ENCODE measurements around the gene KRT81. TPM values are rescaled to one million over a fixed set of nuclear protein-coding genes. Genes with fewer than 3 reads are reported as not detected.

Gene KRT81
- total RNA-seq (not detected), total RNA-seq (0 to 0.40 (median 0) reads per million in 172 experiments)
- polyA plus RNA-seq (2013, experiment 1 of 2): not detected
- not detected for polyA plus RNA-seq (2013, experiment 2 of 2)

GRCh38 chr12:52291267-52291935 is at the start of gene KRT81:
Gene KRT81, minus strand, starts transcription at chr12:52291534. Its CDS starts 69 bp downstream, at chr12:52291465.
- ChIA-PET CTCF (interaction anchor here (1.7 kb wide), 1 partner anchor 11 kb away, joined by 3 read pairs; no protein-coding TSS in a partner anchor), POLR2A (no interaction called here)
- Mint-ChIP-seq H3K4me1 (ENCODE audit: low read depth) (no peaks in the 10 kb centered on the region), H3K36me3 (ENCODE audit: low read depth) (no peaks in the 10 kb centered on the region), H3K9me3 (no peaks in the 10 kb centered on the region), H3K27ac (no peak within 1 kb of the TSS), H3K4me3 (no peak within 1 kb of the TSS), H3K27me3 (peaks cover 20% of the 10 kb centered on the region)
- Histone ChIP-seq H3K36me3 (ENCODE audit: insufficient read depth, low read length) (no peaks in the 10 kb centered on the region), H3K27me3 (ENCODE audit: control insufficient read depth in 1 of 2, insufficient read depth in 2 of 2, low read length in 2 of 2) (peaks cover 0 to 7% of the 10 kb centered on the region in 2 experiments), H3K4me3 (ENCODE audit: low read length) (no peak within 1 kb of the TSS), H3K4me1 (ENCODE audit: insufficient read depth, low read length) (no peaks in the 10 kb centered on the region), H3K9me3 (ENCODE audit: control insufficient read depth in 1 of 2, insufficient read depth in 1 of 2, low read length in 2 of 2) (no peaks in the 10 kb centered on the region), H3K27ac (ENCODE audit: low read depth in 1 of 2, low read length in 2 of 2) (no peak within 1 kb of the TSS)
- ATAC-seq (ENCODE audit: poor library complexity): no peak
- intact Hi-C loops (cut with DNase I, micrococcal nuclease): no loop called here
- DNase-seq: peak in 1 of 14 experiments; percentile 10
- no peak for TF ChIP-seq CTCF (IDR thresholded peaks at IDR 0.05)

GRCh38 chr12:52338241-52338960 is 47.1 kb upstream of the KRT81 start:
- Histone ChIP-seq H3K36me3 (ENCODE audit: insufficient read depth, low read length) (no peaks in the 10 kb centered on the region), H3K4me1 (ENCODE audit: insufficient read depth, low read length) (no peaks in the 10 kb centered on the region), H3K4me3 (ENCODE audit: low read length) (no peak overlapping the region), H3K9me3 (ENCODE audit: control insufficient read depth in 1 of 2, insufficient read depth in 1 of 2, low read length in 2 of 2) (peaks cover 0 to 4% of the 10 kb centered on the region in 2 experiments), H3K27me3 (ENCODE audit: control insufficient read depth in 1 of 2, insufficient read depth in 2 of 2, low read length in 2 of 2) (peaks cover 0 to 6% of the 10 kb centered on the region in 2 experiments), H3K27ac (ENCODE audit: low read depth in 1 of 2, low read length in 2 of 2) (no peak overlapping the region)
- CTCF ChIA-PET: interaction anchor here (2.4 kb wide), 1 partner anchor 11 kb away, joined by 12 read pairs; no protein-coding TSS in a partner anchor
- no peaks in the 10 kb centered on the region for H3K4me1 Mint-ChIP-seq (ENCODE audit: low read depth)
- H3K4me3 Mint-ChIP-seq: no peak overlapping the region
- H3K9me3 Mint-ChIP-seq: no peaks in the 10 kb centered on the region
- intact Hi-C loops (cut with DNase I, micrococcal nuclease): no loop called here
- DNase-seq (no peak), ATAC-seq (ENCODE audit: poor library complexity) (no peak)
- peaks cover 11% of the 10 kb centered on the region for H3K27me3 Mint-ChIP-seq
- no peaks in the 10 kb centered on the region for H3K36me3 Mint-ChIP-seq (ENCODE audit: low read depth)
- POLR2A ChIA-PET: no interaction called here
- no peak overlapping the region for H3K27ac Mint-ChIP-seq
- TF ChIP-seq CTCF (IDR thresholded peaks at IDR 0.05): no peak

GRCh38 chr12:52337054-52337453 is 45.7 kb upstream of the KRT81 start:
- Mint-ChIP-seq H3K9me3 (no peaks in the 10 kb centered on the region), H3K36me3 (ENCODE audit: low read depth) (no peaks in the 10 kb centered on the region), H3K4me3 (no peak overlapping the region), H3K27ac (no peak overlapping the region), H3K27me3 (peaks cover 11% of the 10 kb centered on the region), H3K4me1 (ENCODE audit: low read depth) (no peaks in the 10 kb centered on the region)
- ATAC-seq (ENCODE audit: poor library complexity) (no peak), DNase-seq (no peak)
- TF ChIP-seq CTCF (IDR thresholded peaks at IDR 0.05): no peak
- peaks cover 0 to 6% of the 10 kb centered on the region in 2 experiments for H3K27me3 ChIP-seq (ENCODE audit: control insufficient read depth in 1 of 2, insufficient read depth in 2 of 2, low read length in 2 of 2)
- H3K4me1 ChIP-seq (ENCODE audit: insufficient read depth, low read length): no peaks in the 10 kb centered on the region
- ChIA-PET CTCF (interaction anchor here (2.4 kb wide), 1 partner anchor 10 kb away, joined by 12 read pairs; no protein-coding TSS in a partner anchor), POLR2A (no interaction called here)
- H3K9me3 ChIP-seq (ENCODE audit: control insufficient read depth in 1 of 2, insufficient read depth in 1 of 2, low read length in 2 of 2): peaks cover 0 to 4% of the 10 kb centered on the region in 2 experiments
- H3K36me3 ChIP-seq (ENCODE audit: insufficient read depth, low read length): no peaks in the 10 kb centered on the region
- no peak overlapping the region for H3K27ac ChIP-seq (ENCODE audit: low read depth in 1 of 2, low read length in 2 of 2)
- no peak overlapping the region for H3K4me3 ChIP-seq (ENCODE audit: low read length)
- intact Hi-C loops (cut with DNase I, micrococcal nuclease): no loop called here
